ENCODE results near the gene ZNF467.

- TF ChIP-seq CTCF (IDR thresholded peaks at IDR 0.05; ENCODE audit: insufficient read depth, low read length) (no peak), POLR2AphosphoS5 (IDR thresholded peaks at IDR 0.05; ENCODE audit: low read depth) (no peak)
These were observed 1.1 kb upstream of the ZNF467 start for GRCh38 chr7:149774237-149775175.
